GM19043 (cell line): ENCODE measurements around the gene EXOC4.

Source experiments
- ATAC-seq: cut with Tn5 transposase; IDR thresholded peaks from one replicate; pipeline ENCODE4 v1.9.1; 2021; ENCODE audit warnings: low read depth; ENCODE audit not compliant: unreplicated experiment

The EXOC4 gene

GRCh38 chr7:133945497-133945896, 692.6 kb downstream of the EXOC4 start:
- no peak for ATAC-seq

- no peak for ATAC-seq
These were observed 694.8 kb downstream of the EXOC4 start for GRCh38 chr7:133947458-133948254.

GRCh38 chr7:133948588-133948987, 695.7 kb downstream of the EXOC4 start:
- ATAC-seq: no peak

- ATAC-seq: no peak
These were observed 698.0 kb downstream of the EXOC4 start for GRCh38 chr7:133950855-133951254.

GRCh38 chr7:133955208-133955607, 702.3 kb downstream of the EXOC4 start:
- ATAC-seq: no peak

GRCh38 chr7:133957845-133958244, 705.0 kb downstream of the EXOC4 start:
- no peak for ATAC-seq

- no peak for ATAC-seq
These were observed 705.9 kb downstream of the EXOC4 start for GRCh38 chr7:133958822-133959221.

GRCh38 chr7:133959505-133959904, 706.6 kb downstream of the EXOC4 start:
- ATAC-seq: no peak

GRCh38 chr7:133961724-133962123, 708.8 kb downstream of the EXOC4 start:
- ATAC-seq: no peak

- no peak for ATAC-seq
These were observed 709.8 kb downstream of the EXOC4 start for GRCh38 chr7:133962646-133963045.

GRCh38 chr7:133963629-133964028, 710.8 kb downstream of the EXOC4 start:
- no peak for ATAC-seq

- ATAC-seq: no peak
These were observed 718.7 kb downstream of the EXOC4 start for GRCh38 chr7:133971625-133972024.

GRCh38 chr7:133973710-133974109, 720.8 kb downstream of the EXOC4 start:
- no peak for ATAC-seq

GRCh38 chr7:133975130-133975529, 722.3 kb downstream of the EXOC4 start:
- ATAC-seq: no peak

GRCh38 chr7:133976140-133976539, 723.3 kb downstream of the EXOC4 start:
- no peak for ATAC-seq

GRCh38 chr7:133977409-133978274, 724.8 kb downstream of the EXOC4 start:
- no peak for ATAC-seq

- no peak for ATAC-seq
These were observed 725.8 kb downstream of the EXOC4 start for GRCh38 chr7:133978502-133979295.

- no peak for ATAC-seq
These were observed 727.9 kb downstream of the EXOC4 start for GRCh38 chr7:133980804-133981203.

- no peak for ATAC-seq
These were observed 731.0 kb downstream of the EXOC4 start for GRCh38 chr7:133983685-133984419.

- no peak for ATAC-seq
These were observed 732.4 kb downstream of the EXOC4 start for GRCh38 chr7:133985300-133985699.
